ENCODE data around the gene PEDS1.
"Not testable (repeated sequence)": the region's sequence is repeated elsewhere in the genome, so short reads cannot be mapped to it uniquely, and the experiment has no call there.

Gene PEDS1

GRCh38 chr20:50153500-50154377 is at the start of gene PEDS1:
PEDS1 (minus strand) TSS chr20:50153723; CDS start chr20:50153637, 86 bp downstream.
- DNase-seq (ENCODE audit: low read depth) = peak; percentile 62

DNA sequence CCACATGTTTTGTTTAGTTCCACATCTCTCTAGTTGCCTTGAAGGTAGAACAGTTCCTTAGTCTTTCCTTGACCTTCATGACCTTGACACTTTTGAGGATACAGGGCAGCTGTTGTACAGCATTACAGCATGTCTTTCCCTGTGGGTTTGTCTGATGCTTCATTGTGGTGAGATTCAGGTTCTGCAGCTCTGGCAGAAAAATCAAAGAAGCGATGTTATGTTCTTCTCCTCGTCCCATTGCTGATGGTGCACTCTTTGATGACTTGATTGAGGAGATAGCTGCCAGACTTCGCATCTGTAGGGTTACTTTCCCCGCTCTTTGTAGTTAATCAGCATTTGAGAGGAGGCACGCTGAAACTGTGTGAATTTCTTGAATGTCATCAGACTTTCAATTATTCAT is 49.2 kb upstream of the PEDS1 start:
- DNase-seq (ENCODE audit: low read depth) = no peak

- DNase-seq (ENCODE audit: low read depth) = not testable (repeated sequence)
Observed at GRCh38 chr20:50201710-50202109, 48.2 kb upstream of the PEDS1 start.

DNA sequence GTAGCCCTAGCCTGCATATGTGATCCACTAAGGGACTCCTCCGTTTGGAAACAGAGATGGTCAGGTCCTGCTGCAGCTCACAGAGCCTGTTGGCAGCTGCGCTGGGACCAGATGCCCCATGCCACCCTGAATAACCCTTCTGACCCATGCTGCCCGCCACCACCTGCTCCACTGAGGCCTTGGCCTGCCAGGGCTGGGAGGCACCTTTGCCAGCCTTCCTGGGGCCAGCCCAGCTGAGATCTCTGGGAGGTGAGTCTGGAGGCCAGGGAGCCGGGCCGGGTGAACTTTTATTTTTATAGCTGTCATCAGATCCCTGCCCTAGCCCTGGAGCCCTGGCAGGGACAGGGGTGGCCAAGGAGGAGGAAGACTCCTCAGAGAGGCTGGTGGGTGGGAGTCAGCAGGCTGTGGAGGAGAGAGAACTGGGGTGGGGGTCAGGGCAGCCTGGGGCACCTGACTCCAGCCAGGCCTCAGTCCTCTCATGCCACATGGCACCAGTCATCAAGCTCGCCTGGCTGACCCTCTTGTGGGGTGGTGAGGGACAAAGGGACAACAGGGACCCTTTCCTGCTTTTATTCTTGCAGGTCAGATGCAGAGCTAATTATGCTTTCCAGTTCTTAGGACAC is 47.1 kb upstream of the PEDS1 start:
- no peak for DNase-seq (ENCODE audit: low read depth)

GRCh38 chr20:50199703-50200102 is 46.2 kb upstream of the PEDS1 start:
- DNase-seq (ENCODE audit: low read depth) = no peak

GRCh38 chr20:50198716-50199115 is 45.2 kb upstream of the PEDS1 start:
- no peak for DNase-seq (ENCODE audit: low read depth)

DNA sequence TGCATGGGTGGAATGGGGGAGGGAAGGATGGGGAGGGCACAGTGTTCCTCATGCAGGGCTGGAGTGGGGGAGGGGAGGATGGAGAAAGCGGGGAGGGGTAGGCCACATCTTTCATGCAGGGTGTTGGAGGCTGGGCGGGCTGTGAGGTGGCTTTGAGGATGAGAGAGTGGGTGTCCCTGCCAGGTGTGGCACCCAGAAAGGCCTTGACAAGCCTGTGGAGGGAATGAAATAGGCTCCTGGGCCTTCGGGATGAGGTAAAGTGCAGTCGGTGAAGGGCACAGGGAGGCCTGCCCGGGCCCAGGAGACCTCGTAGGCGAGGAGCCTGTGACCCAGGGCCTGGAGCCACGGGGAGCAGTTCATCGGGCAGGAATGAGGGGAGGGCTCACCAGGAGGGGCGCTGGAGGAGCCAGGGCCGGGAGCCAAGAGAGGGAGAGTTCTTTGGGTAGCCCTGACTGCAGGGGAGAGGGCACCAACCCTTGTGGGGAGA is 44.7 kb upstream of the PEDS1 start:
- DNase-seq (ENCODE audit: low read depth) = no peak

- no peak for DNase-seq (ENCODE audit: low read depth)
Observed at GRCh38 chr20:50197463-50198179, 44.1 kb upstream of the PEDS1 start.

DNA sequence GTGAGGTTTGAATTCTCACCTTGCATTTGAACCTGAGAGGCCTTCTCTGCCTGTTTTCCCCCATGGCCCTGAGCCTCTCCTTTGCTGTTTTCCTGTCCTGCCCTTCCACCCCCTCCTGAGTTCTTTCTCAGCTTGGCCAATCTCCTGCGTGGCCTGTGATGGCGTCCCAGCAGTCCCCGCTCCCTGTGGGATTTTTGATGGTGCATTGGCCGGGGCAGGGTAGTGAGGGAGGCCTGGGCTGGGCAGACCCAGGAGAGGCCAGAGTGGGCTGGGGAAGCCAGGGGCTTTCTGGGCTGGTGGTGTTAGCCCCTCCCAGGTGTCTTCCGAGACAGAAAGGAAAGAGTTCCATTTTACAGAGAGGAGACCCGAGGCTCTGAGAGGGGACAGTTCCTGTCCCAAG is 43.4 kb upstream of the PEDS1 start:
- DNase-seq (ENCODE audit: low read depth) = no peak

- no peak for DNase-seq (ENCODE audit: low read depth)
Observed at GRCh38 chr20:50196248-50196647, 42.7 kb upstream of the PEDS1 start.

DNA sequence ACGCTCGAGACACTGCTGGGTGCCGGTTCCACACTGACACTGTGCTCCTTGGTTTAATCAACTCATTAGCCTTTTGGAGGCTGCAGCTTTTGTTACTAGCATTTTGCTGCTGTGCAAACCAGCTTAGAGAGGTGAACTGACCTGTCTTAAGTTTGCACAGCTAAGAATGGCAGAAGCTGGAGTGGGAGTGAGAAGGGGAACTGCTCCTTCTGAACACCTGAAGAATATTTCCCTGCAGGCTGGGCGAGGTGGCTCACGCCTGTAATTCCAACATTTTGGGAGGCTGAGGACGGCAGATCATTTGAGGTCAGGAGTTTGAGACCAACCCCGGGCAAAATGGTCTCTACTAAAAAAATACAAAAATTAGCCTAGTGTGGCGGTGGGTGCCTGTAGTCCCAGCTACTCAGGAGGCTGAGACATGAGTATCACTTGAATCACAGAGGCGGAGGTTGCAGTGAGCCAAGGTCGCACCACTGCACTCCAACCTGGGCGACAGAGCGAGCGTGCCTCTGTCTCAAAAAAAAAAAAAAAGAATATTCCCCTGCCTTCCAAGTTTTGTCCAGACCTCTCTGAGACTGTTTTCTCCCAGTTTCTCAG is 42.1 kb upstream of the PEDS1 start:
- no peak for DNase-seq (ENCODE audit: low read depth)

- no peak for DNase-seq (ENCODE audit: low read depth)
Observed at GRCh38 chr20:50194831-50195523, 41.5 kb upstream of the PEDS1 start.

DNA sequence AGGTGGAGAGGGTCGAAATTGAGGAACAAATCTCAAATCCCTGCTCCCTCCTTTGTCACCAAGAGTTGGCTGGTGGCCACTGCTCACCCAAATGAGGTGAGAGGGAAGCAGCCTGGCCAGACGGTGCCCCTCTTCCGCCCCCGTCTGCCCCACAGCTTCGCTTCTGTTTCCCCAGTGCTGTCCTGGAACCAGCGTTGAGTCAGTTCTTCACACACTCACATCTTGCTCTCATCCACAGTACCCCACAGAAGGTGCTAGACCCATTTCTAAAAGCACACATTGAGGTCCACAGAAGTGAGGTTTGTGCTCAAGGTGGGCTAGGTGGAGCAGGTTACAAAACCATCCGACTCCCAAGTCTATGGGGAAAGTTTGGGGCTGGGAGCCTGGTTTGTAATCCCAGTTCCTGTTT is 40.9 kb upstream of the PEDS1 start:
- no peak for DNase-seq (ENCODE audit: low read depth)

DNA sequence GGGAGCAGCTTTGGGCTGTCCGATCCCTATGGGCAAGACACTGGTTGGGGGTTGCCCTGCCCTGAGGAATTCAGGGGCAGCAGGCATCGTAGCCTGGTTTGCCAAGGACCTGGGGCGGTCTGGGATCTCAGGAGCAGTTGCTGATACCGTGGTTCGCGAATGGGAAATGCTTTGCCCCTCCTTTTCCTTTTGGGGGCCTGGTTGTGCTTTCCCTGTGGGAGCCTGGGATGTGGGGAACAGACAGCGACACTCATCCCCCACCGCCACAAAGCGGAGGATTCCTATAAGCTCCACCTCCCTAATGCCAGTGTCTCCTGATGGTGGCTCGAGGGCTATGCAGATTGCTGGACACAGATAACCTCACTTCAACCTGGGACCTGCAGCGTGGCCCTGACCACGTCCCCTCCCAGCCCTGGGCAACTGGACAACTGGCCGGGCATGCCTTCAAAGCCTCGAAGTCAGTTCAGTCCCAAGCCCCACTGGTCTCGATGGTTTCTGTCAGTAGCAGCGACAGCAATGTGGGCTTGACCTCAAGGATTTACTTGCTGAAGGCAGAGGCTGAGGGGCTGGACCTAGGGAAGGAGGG is 40.4 kb upstream of the PEDS1 start:
- no peak for DNase-seq (ENCODE audit: low read depth)

GRCh38 chr20:50193199-50193835 is 39.8 kb upstream of the PEDS1 start:
- DNase-seq (ENCODE audit: low read depth) = no peak

DNA sequence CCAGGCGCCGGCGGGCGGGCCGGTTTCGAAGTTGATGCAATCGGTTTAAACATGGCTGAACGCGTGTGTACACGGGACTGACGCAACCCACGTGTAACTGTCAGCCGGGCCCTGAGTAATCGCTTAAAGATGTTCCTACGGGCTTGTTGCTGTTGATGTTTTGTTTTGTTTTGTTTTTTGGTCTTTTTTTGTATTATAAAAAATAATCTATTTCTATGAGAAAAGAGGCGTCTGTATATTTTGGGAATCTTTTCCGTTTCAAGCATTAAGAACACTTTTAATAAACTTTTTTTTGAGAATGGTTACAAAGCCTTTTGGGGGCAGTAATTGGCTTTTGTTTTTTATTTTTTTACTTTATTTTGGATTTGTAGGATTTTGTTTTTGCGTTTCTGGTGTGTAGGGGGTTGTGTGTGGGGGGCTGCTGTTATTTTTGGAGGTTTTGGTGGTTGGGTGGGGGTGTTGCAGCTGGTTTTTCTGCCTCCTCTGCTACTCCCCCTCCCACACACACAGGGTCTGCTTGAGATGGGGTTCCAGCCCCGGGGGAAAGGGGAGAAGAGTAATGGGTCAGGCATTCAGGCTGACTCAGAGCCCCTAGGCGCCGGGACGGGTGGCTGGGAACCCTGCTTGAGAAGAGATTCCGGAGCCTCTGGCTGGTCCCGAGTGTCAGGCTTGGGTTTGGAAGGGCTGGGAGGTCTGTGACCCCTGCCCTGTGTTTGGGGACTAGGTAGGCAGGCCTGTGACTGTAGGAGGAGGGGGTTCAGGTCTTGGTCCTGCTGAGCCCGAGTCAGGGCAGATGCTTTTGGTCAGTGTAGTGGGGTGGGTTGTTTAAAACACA is 39.1 kb upstream of the PEDS1 start:
- DNase-seq (ENCODE audit: low read depth) = peak; percentile 79

GRCh38 chr20:50191544-50192363 is 38.2 kb upstream of the PEDS1 start:
- DNase-seq (ENCODE audit: low read depth) = peak; percentile 49

DNA sequence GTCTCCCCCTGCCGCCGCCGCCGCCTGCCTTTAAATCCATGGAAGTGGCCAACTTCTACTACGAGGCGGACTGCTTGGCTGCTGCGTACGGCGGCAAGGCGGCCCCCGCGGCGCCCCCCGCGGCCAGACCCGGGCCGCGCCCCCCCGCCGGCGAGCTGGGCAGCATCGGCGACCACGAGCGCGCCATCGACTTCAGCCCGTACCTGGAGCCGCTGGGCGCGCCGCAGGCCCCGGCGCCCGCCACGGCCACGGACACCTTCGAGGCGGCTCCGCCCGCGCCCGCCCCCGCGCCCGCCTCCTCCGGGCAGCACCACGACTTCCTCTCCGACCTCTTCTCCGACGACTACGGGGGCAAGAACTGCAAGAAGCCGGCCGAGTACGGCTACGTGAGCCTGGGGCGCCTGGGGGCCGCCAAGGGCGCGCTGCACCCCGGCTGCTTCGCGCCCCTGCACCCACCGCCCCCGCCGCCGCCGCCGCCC is 37.6 kb upstream of the PEDS1 start:
- DNase-seq (ENCODE audit: low read depth) = peak; percentile 44

Measured in stimulated activated CD4-positive, alpha-beta T cell treated with anti-CD3 and anti-CD28 coated beads, Interleukin-2, amount 100 ng/mL, for 4 hours (primary cell).